Progenitor cell of endocrine pancreas (in vitro differentiated cells): Measurements from ENCODE around the gene ROBO2. TPM values are rescaled to one million over a fixed set of nuclear protein-coding genes. Genes with fewer than 3 reads are reported as not detected.

Experiments
- DNase-seq: peaks from one replicate; pipeline ENCODE4 v3.0.0; 2021; ENCODE audit warnings: low spot score; ENCODE audit not compliant: unreplicated experiment
- H3K27ac Mint-ChIP-seq: 2 replicates; pipeline ENCODE4 v1.8.0; 2021; ENCODE audit warnings: mild to moderate bottlenecking, moderate library complexity, mixed read lengths
- H3K27me3 Mint-ChIP-seq: 2 replicates; pipeline ENCODE4 v1.8.0; 2021; ENCODE audit warnings: mixed read lengths
- H3K36me3 Mint-ChIP-seq: 2 replicates; pipeline ENCODE4 v1.8.0; 2022; ENCODE audit warnings: mixed read lengths; ENCODE audit not compliant: insufficient read depth
- H3K4me1 Mint-ChIP-seq: 2 replicates; pipeline ENCODE4 v1.8.0; 2021; ENCODE audit warnings: low read depth, mixed read lengths
- H3K4me3 Mint-ChIP-seq: 2 replicates; pipeline ENCODE4 v1.8.0; 2021; ENCODE audit warnings: low read depth, mild to moderate bottlenecking, moderate library complexity, mixed read lengths
- H3K9me3 Mint-ChIP-seq: 2 replicates; pipeline ENCODE4 v1.8.0; 2021; ENCODE audit warnings: low read depth, mixed read lengths
- total RNA-seq: library from RNA; stranded (reverse); gene quantifications from 2 replicates; pipeline ENCODE4 v1.2.1, GENCODE V29; 2021
- TF ChIP-seq, protein P1 (sequence below): fragments of 200-600 bp; sonication (generic); IDR thresholded peaks from one replicate; pipeline ENCODE4 v1.5.0; 2021; ENCODE audit warnings: antibody characterized with exemption, mild to moderate bottlenecking; ENCODE audit not compliant: unreplicated experiment

Gene ROBO2
- total RNA-seq, 1 donor from 2014 or later = 75.2 TPM

DNA sequence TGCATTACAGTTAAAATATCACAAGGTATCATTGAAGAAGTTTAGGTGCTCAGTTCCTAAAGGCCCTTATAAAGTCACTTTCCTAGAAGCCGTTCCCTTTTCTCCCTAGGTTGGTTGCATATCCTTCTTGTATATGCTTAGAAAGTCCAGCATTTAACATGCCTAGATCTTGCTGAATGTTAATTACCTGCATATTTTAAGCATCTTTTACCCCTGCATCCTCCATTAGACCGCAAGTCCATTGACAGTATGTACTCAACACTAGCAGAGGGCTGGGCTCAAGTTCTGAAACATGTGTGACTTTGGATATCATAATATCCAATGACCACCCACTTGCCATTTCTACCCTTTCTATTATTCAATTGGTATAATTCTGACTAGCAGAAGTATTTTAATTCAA, 336.6 kb downstream of the ROBO2 start:
- no peak for DNase-seq
- H3K36me3 Mint-ChIP-seq = peaks cover 1% of the 10 kb centered on the region
- TF ChIP-seq, protein P1, sequence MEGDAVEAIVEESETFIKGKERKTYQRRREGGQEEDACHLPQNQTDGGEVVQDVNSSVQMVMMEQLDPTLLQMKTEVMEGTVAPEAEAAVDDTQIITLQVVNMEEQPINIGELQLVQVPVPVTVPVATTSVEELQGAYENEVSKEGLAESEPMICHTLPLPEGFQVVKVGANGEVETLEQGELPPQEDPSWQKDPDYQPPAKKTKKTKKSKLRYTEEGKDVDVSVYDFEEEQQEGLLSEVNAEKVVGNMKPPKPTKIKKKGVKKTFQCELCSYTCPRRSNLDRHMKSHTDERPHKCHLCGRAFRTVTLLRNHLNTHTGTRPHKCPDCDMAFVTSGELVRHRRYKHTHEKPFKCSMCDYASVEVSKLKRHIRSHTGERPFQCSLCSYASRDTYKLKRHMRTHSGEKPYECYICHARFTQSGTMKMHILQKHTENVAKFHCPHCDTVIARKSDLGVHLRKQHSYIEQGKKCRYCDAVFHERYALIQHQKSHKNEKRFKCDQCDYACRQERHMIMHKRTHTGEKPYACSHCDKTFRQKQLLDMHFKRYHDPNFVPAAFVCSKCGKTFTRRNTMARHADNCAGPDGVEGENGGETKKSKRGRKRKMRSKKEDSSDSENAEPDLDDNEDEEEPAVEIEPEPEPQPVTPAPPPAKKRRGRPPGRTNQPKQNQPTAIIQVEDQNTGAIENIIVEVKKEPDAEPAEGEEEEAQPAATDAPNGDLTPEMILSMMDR = no peak
- H3K27ac Mint-ChIP-seq = no peak overlapping the region
- H3K9me3 Mint-ChIP-seq = no peaks in the 10 kb centered on the region
- peaks cover 6% of the 10 kb centered on the region for H3K4me1 Mint-ChIP-seq
- H3K27me3 Mint-ChIP-seq = no peaks in the 10 kb centered on the region
- H3K4me3 Mint-ChIP-seq = no peak overlapping the region

DNA sequence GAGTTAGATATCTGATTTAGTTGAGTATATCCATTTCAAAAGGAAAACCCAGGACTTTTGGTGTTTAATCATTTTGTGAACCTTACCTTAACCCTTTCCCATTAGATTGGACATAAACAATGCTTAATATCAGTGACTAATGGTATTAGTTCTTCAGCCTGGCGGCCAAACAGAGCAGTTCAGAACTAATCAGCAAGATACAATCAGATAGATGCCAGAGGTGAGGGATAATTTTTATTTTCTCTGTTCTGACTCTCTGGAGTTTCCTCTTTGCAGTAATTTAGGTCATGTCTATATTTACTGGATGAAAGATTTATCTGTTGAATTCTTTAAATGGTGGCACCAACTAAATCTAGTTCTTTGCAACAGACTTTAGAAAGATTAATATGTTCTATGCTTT, 337.8 kb downstream of the ROBO2 start:
- Mint-ChIP-seq H3K27me3 (no peaks in the 10 kb centered on the region), H3K27ac (no peak overlapping the region), H3K4me1 (peaks cover 6% of the 10 kb centered on the region), H3K9me3 (peaks cover 5% of the 10 kb centered on the region), H3K4me3 (no peak overlapping the region), H3K36me3 (peaks cover 1% of the 10 kb centered on the region)
- no peak for DNase-seq
- TF ChIP-seq, protein P1 = no peak

DNA sequence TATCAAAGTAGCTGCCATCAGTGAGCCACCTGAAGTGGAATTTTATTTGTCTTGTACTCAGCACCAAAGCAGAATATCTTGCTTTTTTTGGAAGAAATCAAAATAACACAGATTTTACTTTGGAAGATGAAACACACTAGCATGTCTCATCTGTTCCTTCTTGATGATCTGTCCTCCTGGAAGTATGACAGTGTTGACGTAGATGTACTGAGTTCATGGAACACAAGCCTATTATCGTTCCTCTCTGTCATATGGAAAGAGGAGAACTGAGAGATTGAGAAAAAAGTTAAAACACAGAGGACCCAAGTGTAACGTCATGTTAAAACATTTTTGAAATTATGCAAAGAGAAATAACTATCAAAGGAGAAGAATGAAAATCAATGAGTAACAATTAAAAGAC, 340.2 kb downstream of the ROBO2 start:
- no peak overlapping the region for H3K4me3 Mint-ChIP-seq
- H3K4me1 Mint-ChIP-seq = peaks cover 19% of the 10 kb centered on the region
- H3K27ac Mint-ChIP-seq = peak overlapping the region; percentile 81
- TF ChIP-seq, protein P1 = no peak
- no peaks in the 10 kb centered on the region for H3K27me3 Mint-ChIP-seq
- peaks cover 1% of the 10 kb centered on the region for H3K36me3 Mint-ChIP-seq
- DNase-seq = no peak
- peaks cover 8% of the 10 kb centered on the region for H3K9me3 Mint-ChIP-seq

DNA sequence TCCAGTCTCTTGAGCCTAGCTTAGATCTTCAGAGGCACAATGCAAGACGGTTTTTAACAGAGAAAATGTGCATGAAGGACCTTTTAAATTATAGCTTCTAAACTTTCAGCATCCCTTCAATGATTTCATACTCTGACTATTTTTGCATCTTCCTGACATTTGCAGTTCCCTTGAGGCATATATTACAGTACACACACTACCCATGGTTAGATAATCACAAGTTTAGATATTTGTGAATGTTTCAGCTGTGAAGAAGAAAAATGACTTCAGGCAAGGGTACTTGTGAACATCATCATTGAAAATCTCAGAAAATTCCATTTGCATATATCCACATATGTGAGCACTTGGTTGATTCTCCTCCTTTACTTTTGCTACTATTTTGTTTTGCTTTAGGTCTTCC, 341.5 kb downstream of the ROBO2 start:
- DNase-seq = no peak
- H3K36me3 Mint-ChIP-seq = no peaks in the 10 kb centered on the region
- peaks cover 8% of the 10 kb centered on the region for H3K9me3 Mint-ChIP-seq
- H3K27me3 Mint-ChIP-seq = no peaks in the 10 kb centered on the region
- TF ChIP-seq, protein P1 = no peak
- H3K27ac Mint-ChIP-seq = no peak overlapping the region
- no peak overlapping the region for H3K4me3 Mint-ChIP-seq
- peaks cover 22% of the 10 kb centered on the region for H3K4me1 Mint-ChIP-seq

DNA sequence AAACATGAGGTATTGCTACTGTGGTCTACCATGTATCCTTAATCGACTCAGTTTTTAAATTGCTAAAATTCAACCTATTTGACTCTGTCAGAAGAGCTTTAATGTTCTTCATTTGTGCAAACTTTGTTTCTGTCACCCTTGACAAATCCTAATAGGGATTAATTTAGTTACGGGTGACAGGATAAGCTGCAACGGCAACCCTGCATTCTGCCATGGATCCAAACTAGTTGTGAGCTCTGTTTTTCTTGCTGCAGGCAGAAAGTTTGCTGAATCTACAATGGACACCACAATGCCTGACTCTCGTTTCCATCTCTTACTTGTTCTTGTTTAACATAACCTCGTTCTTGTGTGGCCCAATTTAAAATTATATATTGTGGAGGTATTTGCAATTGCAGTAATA, 352.3 kb downstream of the ROBO2 start:
- no peak overlapping the region for H3K27ac Mint-ChIP-seq
- no peak overlapping the region for H3K4me3 Mint-ChIP-seq
- H3K27me3 Mint-ChIP-seq = no peaks in the 10 kb centered on the region
- DNase-seq = no peak
- peaks cover 9% of the 10 kb centered on the region for H3K4me1 Mint-ChIP-seq
- H3K9me3 Mint-ChIP-seq = no peaks in the 10 kb centered on the region
- TF ChIP-seq, protein P1 = no peak
- peaks cover 3% of the 10 kb centered on the region for H3K36me3 Mint-ChIP-seq
